Stimulated activated CD8-positive, alpha-beta memory T cell treated with anti-CD3 and anti-CD28 coated beads, Interleukin-7, amount 100 ng/mL, for 1 hour (primary cell): ENCODE measurements around the gene MR1.

Source experiments
- DNase-seq, 2 donors: peaks; one replicate each; pipeline ENCODE4 v3.0.0-alpha.2; 2020; ENCODE audit warnings: low read depth in 2 of 2

Gene MR1

GRCh38 chr1:181062836-181063428 is 29.1 kb downstream of the MR1 start:
- DNase-seq: no peak

GRCh38 chr1:181064011-181064623 is 30.3 kb downstream of the MR1 start:
- no peak for DNase-seq

GRCh38 chr1:181064702-181065101 is 30.9 kb downstream of the MR1 start:
- no peak for DNase-seq

- DNase-seq: no peak
Measured at GRCh38 chr1:181073638-181074037, 39.9 kb downstream of the MR1 start.

- DNase-seq: no peak
Measured at GRCh38 chr1:181075766-181076350, 42.1 kb downstream of the MR1 start.

- no peak for DNase-seq
Measured at GRCh38 chr1:181076852-181077251, 43.1 kb downstream of the MR1 start.

GRCh38 chr1:181077576-181078242 is 43.9 kb downstream of the MR1 start:
- no peak for DNase-seq

- no peak for DNase-seq
Measured at GRCh38 chr1:181079382-181079781, 45.6 kb downstream of the MR1 start.

GRCh38 chr1:181079920-181080319 is 46.1 kb downstream of the MR1 start:
- no peak for DNase-seq

GRCh38 chr1:181080556-181080955 is 46.8 kb downstream of the MR1 start:
- DNase-seq: no peak

GRCh38 chr1:181081395-181081794 is 47.6 kb downstream of the MR1 start:
- DNase-seq: no peak

- peak in 1 of 2 donors; percentile 11 for DNase-seq
Measured at GRCh38 chr1:181083842-181084605, 50.2 kb downstream of the MR1 start.

- DNase-seq: no peak
Measured at GRCh38 chr1:181084606-181084969, 50.8 kb downstream of the MR1 start.

- DNase-seq: no peak
Measured at GRCh38 chr1:181086091-181086490, 52.3 kb downstream of the MR1 start.

GRCh38 chr1:181086926-181087325 is 53.1 kb downstream of the MR1 start:
- no peak for DNase-seq

GRCh38 chr1:181087400-181087901 is 53.7 kb downstream of the MR1 start:
- DNase-seq: no peak

- peak; percentile 93 to 94 for DNase-seq
Measured at GRCh38 chr1:181088079-181089016, 54.6 kb downstream of the MR1 start, which contains the start of gene IER5. Gene IER5 (plus strand): TSS chr1:181088700. CDS start chr1:181088903, 203 bp downstream.

- no peak for DNase-seq
Measured at GRCh38 chr1:181089017-181089675, 55.4 kb downstream of the MR1 start.

- peak; percentile 56 to 57 for DNase-seq
Measured at GRCh38 chr1:181089676-181090544, 56.1 kb downstream of the MR1 start.
